ENCODE results near the gene IFITM5. TPM values are rescaled to one million over a fixed set of nuclear protein-coding genes. Genes with fewer than 3 reads are reported as not detected.

The IFITM5 gene
- total RNA-seq, 4 donors from 2014 or later = not detected

DNA sequence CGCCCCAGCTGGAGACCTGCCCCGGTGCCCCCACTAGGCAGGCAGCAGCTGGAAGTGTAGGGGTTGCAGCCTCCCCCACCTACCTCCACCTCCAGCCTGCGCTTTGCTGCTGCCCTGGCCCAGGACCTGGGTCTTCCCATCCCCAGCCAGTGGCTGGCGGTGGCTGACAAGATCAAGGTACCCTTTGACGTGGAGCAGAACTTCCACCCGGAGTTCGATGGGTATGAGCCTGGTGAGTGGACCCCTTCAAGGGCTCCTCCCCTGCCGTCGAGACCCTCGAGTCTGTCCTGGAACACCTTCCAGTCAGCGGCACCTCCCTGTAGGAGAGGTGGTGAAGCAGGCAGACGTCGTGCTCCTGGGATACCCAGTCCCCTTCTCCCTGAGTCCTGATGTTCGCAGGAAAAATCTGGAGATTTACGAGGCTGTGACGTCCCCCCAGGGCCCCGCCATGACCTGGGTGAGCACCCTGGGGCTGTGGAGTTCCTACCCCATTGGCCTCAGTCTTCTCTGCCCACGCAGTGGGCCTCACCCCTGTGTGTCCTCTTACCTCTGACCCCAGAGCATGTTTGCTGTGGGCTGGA lies 6.0 kb downstream of the IFITM5 start:
- H3K4me3 ChIP-seq (ENCODE audit: low read depth, poor library complexity, severe bottlenecking) = no peak overlapping the region
- 85 to 90% methylated on average over 14 to 16 of the region's 18 CpGs for WGBS, 2 donors
- TF ChIP-seq, protein P1, sequence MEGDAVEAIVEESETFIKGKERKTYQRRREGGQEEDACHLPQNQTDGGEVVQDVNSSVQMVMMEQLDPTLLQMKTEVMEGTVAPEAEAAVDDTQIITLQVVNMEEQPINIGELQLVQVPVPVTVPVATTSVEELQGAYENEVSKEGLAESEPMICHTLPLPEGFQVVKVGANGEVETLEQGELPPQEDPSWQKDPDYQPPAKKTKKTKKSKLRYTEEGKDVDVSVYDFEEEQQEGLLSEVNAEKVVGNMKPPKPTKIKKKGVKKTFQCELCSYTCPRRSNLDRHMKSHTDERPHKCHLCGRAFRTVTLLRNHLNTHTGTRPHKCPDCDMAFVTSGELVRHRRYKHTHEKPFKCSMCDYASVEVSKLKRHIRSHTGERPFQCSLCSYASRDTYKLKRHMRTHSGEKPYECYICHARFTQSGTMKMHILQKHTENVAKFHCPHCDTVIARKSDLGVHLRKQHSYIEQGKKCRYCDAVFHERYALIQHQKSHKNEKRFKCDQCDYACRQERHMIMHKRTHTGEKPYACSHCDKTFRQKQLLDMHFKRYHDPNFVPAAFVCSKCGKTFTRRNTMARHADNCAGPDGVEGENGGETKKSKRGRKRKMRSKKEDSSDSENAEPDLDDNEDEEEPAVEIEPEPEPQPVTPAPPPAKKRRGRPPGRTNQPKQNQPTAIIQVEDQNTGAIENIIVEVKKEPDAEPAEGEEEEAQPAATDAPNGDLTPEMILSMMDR (IDR thresholded peaks at IDR 0.05) = no peak
- no peak for TF ChIP-seq POLR2A (IDR thresholded peaks at IDR 0.05)
- DNase-seq (ENCODE audit: low spot score in 2 of 2) = no peak
- intact Hi-C loops (cut with DNase I; ENCODE audit: low total_unique reads) = no loop called here

DNA sequence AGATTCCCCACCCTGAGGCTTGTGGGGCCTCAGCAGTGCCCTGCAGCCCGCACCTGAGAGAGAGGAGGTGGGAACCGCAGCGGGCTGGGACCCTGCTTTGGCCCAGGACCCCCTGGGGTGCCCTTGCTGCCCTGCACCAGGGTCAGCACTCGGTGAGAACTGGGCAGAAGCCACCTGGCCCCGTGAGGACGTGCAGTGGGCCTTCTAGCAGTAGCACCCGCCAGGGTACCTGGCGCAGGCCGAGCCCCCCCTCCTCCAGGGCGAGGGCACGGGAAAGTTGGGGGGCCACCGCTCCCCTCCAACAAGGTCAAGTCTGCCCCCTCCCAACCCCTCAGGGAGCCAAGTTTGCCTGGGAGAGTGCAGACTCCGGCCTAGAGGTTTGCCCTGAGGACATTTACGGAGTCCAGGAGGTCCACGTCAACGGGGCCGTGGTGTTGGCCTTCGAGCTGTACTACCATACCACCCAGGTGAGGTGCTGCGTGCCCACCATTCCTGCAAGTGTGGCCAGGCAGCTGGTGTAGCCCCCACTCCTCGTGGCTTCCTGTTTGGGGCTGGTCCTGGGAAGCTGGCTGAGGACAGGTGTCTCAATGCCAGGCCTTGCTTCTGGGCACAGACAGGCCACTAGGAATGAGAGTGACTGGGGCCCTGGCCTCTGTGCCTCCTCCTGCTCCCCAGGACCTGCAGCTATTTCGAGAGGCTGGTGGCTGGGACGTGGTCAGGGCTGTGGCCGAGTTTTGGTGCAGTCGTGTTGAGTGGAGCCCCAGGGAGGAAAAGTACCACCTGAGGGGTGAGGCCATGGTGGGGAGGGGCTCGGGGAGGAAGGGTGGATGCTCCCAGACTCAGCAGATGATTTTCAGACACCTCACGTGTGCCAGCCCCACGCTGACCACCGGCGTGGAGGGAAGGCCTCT lies 6.9 kb downstream of the IFITM5 start:
- TF ChIP-seq, protein P1 (IDR thresholded peaks at IDR 0.05) = no peak
- TF ChIP-seq POLR2A (IDR thresholded peaks at IDR 0.05) = no peak
- peak in 1 of 2 donors; percentile 82 for DNase-seq (ENCODE audit: low spot score in 2 of 2)

DNA sequence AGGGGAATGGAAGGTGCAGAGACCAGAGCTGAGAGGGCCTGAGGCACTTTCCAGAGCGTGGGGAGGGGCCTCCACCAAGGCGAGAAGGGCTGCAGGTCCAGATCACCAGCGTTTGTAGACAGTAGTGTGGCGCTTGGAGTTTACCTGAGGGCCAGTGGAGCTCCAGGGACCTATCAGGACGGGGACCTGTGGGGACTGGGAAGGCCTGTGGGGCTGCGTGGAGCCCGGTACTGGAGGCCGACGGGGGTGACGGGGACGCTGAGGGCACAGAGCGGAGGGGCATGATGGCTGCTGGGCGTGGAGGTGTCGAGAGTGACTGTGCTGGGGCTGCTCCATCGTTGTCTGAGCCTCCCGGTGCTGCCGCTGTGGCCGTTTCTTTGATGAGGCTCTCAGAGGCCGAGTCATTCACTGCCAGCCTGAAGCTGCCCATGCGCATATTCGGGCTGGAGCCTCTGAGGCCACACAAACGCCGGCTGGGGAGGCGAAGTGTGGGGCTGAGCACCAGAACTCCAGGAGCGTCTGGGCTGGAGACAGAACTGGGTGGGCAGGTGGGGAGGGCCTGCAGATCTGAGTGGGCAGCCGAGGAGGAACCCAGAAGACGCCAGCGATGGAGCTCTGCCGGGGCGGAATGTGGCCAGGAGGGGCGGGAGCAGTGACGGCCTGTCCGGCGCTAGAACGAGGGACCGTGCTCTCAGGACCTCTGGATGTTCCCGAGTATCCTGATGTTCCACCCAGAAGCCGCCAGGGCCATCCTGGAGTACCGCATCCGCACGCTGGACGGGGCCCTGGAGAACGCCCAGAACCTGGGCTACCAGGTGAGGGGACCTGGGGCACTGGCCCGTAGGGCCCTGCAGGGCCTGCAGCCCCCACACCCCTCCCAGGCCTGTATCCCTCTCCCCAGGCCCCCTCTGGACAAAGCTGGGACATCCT lies 7.8 kb downstream of the IFITM5 start:
- peak in 1 of 2 donors; percentile 83 for DNase-seq (ENCODE audit: low spot score in 2 of 2)
- TF ChIP-seq POLR2A (IDR thresholded peaks at IDR 0.05) = no peak
- TF ChIP-seq, protein P1 (IDR thresholded peaks at IDR 0.05) = no peak
- 87 to 88% methylated on average over 32 to 44 of the region's 44 CpGs for WGBS, 2 donors
- intact Hi-C loops (cut with DNase I; ENCODE audit: low total_unique reads) = no loop called here
- no peak overlapping the region for H3K4me3 ChIP-seq (ENCODE audit: low read depth, poor library complexity, severe bottlenecking)

More for the DNA sequence above, 6.9 kb downstream of the IFITM5 start:
- no peak overlapping the region for H3K4me3 ChIP-seq (ENCODE audit: low read depth, poor library complexity, severe bottlenecking)
- 90 to 91% methylated on average over 24 to 26 of the region's 29 CpGs for WGBS, 2 donors
- intact Hi-C loops (cut with DNase I; ENCODE audit: low total_unique reads) = no loop called here

DNA sequence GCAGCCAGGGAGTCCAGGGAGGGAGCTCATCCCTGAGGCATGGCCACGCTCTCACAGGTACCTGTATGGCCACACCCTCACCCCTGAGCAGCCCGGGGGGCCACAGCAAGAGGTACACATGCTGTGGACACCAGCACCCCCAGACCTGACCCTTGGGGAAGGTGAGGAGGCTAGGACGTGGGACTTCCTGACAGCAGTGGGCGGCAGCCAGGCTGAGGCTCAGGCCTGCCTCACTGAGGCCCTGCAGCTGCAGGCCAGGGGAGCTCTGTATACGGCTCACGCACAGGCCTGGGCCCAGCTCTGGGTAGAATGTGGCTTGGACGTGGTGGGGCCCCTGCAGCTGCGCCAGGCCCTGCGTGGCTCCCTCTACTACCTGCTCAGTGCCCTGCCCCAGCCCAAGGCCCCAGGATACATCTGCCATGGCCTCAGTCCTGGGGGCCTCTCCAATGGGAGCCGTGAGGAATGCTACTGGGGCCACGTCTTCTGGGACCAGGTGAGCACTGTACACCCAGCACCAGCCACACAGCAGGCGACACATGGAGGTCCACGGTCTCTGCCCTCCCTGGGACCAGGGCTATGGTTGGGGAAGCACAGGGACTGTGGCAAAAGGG lies 8.6 kb downstream of the IFITM5 start:
- TF ChIP-seq, protein P1 (IDR thresholded peaks at IDR 0.05) = no peak
- TF ChIP-seq POLR2A (IDR thresholded peaks at IDR 0.05) = no peak
- peak in 1 of 2 donors; percentile 78 for DNase-seq (ENCODE audit: low spot score in 2 of 2)
- H3K4me3 ChIP-seq (ENCODE audit: low read depth, poor library complexity, severe bottlenecking) = no peak overlapping the region
- intact Hi-C loops (cut with DNase I; ENCODE audit: low total_unique reads) = no loop called here
- WGBS, 2 donors = 91 to 94% methylated on average over 4 to 13 of the region's 13 CpGs

Data from lower leg skin (tissue), 4 donors.